ENCODE data around the gene SLC34A2. TPM values are rescaled to one million over a fixed set of nuclear protein-coding genes. Genes with fewer than 3 reads are reported as not detected.

Gene SLC34A2
- total RNA-seq, 1 experiment from 2014 or later = not detected

- no peaks in the 10 kb centered on the region for H3K36me3 ChIP-seq
- DNase-seq (ENCODE audit: low read depth in 1 of 2, low spot score in 2 of 2) = no peak
Measured at GRCh38 chr4:25674386-25674785, 18.7 kb downstream of the SLC34A2 start.

GRCh38 chr4:25676221-25676620, 20.6 kb downstream of the SLC34A2 start:
- no peak for DNase-seq (ENCODE audit: low read depth in 1 of 2, low spot score in 2 of 2)
- Histone ChIP-seq H3K36me3 (no peaks in the 10 kb centered on the region), H3K4me3 (no peak overlapping the region), H3K27me3 (replicated peaks) (no peaks in the 10 kb centered on the region), H3K9me3 (replicated peaks) (no peaks in the 10 kb centered on the region), H3K4me1 (replicated peaks) (no peaks in the 10 kb centered on the region), H3K27ac (no peak overlapping the region)

More at GRCh38 chr4:25674386-25674785, 18.7 kb downstream of the SLC34A2 start:
- no peak overlapping the region for H3K27ac ChIP-seq
- no peak overlapping the region for H3K4me3 ChIP-seq
- H3K4me1 ChIP-seq (replicated peaks) = no peaks in the 10 kb centered on the region
- H3K27me3 ChIP-seq (replicated peaks) = no peaks in the 10 kb centered on the region
- H3K9me3 ChIP-seq (replicated peaks) = no peaks in the 10 kb centered on the region

- Histone ChIP-seq H3K4me1 (replicated peaks) (no peaks in the 10 kb centered on the region), H3K27ac (no peak overlapping the region), H3K36me3 (no peaks in the 10 kb centered on the region), H3K27me3 (replicated peaks) (no peaks in the 10 kb centered on the region), H3K9me3 (replicated peaks) (no peaks in the 10 kb centered on the region), H3K4me3 (no peak overlapping the region)
- no peak for DNase-seq (ENCODE audit: low read depth in 1 of 2, low spot score in 2 of 2)
Measured at GRCh38 chr4:25677157-25677556, 21.5 kb downstream of the SLC34A2 start.

GRCh38 chr4:25677943-25678342, 22.3 kb downstream of the SLC34A2 start:
- no peaks in the 10 kb centered on the region for H3K9me3 ChIP-seq (replicated peaks)
- DNase-seq (ENCODE audit: low read depth in 1 of 2, low spot score in 2 of 2) = no peak
- no peak overlapping the region for H3K27ac ChIP-seq
- no peaks in the 10 kb centered on the region for H3K4me1 ChIP-seq (replicated peaks)
- H3K36me3 ChIP-seq = no peaks in the 10 kb centered on the region
- H3K4me3 ChIP-seq = no peak overlapping the region
- H3K27me3 ChIP-seq (replicated peaks) = no peaks in the 10 kb centered on the region

GRCh38 chr4:25687773-25688172, 32.1 kb downstream of the SLC34A2 start:
- no peak overlapping the region for H3K27ac ChIP-seq
- H3K36me3 ChIP-seq = no peaks in the 10 kb centered on the region
- no peak for DNase-seq (ENCODE audit: low read depth in 1 of 2, low spot score in 2 of 2)

GRCh38 chr4:25694466-25694865, 38.8 kb downstream of the SLC34A2 start:
- no peaks in the 10 kb centered on the region for H3K36me3 ChIP-seq
- H3K4me3 ChIP-seq = no peak overlapping the region
- H3K9me3 ChIP-seq (replicated peaks) = no peaks in the 10 kb centered on the region
- DNase-seq (ENCODE audit: low read depth in 1 of 2, low spot score in 2 of 2) = no peak
- H3K4me1 ChIP-seq (replicated peaks) = no peaks in the 10 kb centered on the region
- H3K27me3 ChIP-seq (replicated peaks) = no peaks in the 10 kb centered on the region
- no peak overlapping the region for H3K27ac ChIP-seq

More at GRCh38 chr4:25687773-25688172, 32.1 kb downstream of the SLC34A2 start:
- Histone ChIP-seq H3K9me3 (replicated peaks) (no peaks in the 10 kb centered on the region), H3K4me1 (replicated peaks) (no peaks in the 10 kb centered on the region), H3K27me3 (replicated peaks) (no peaks in the 10 kb centered on the region), H3K4me3 (no peak overlapping the region)

- Histone ChIP-seq H3K27me3 (replicated peaks) (no peaks in the 10 kb centered on the region), H3K4me1 (replicated peaks) (no peaks in the 10 kb centered on the region), H3K36me3 (no peaks in the 10 kb centered on the region), H3K9me3 (replicated peaks) (no peaks in the 10 kb centered on the region), H3K4me3 (no peak overlapping the region), H3K27ac (no peak overlapping the region)
- DNase-seq (ENCODE audit: low read depth in 1 of 2, low spot score in 2 of 2) = no peak
Measured at GRCh38 chr4:25696409-25696808, 40.8 kb downstream of the SLC34A2 start.

- no peak overlapping the region for H3K27ac ChIP-seq
- H3K36me3 ChIP-seq = no peaks in the 10 kb centered on the region
- no peak for DNase-seq (ENCODE audit: low read depth in 1 of 2, low spot score in 2 of 2)
- no peak overlapping the region for H3K4me3 ChIP-seq
- no peaks in the 10 kb centered on the region for H3K4me1 ChIP-seq (replicated peaks)
- H3K27me3 ChIP-seq (replicated peaks) = no peaks in the 10 kb centered on the region
- H3K9me3 ChIP-seq (replicated peaks) = no peaks in the 10 kb centered on the region
Measured at GRCh38 chr4:25697516-25697915, 41.9 kb downstream of the SLC34A2 start.

GRCh38 chr4:25700661-25701060, 45.0 kb downstream of the SLC34A2 start:
- H3K9me3 ChIP-seq (replicated peaks) = no peaks in the 10 kb centered on the region
- H3K27me3 ChIP-seq (replicated peaks) = no peaks in the 10 kb centered on the region
- H3K36me3 ChIP-seq = no peaks in the 10 kb centered on the region
- H3K4me3 ChIP-seq = no peak overlapping the region
- DNase-seq (ENCODE audit: low read depth in 1 of 2, low spot score in 2 of 2) = no peak
- H3K4me1 ChIP-seq (replicated peaks) = no peaks in the 10 kb centered on the region
- H3K27ac ChIP-seq = no peak overlapping the region

- no peak overlapping the region for H3K4me3 ChIP-seq
- H3K27me3 ChIP-seq (replicated peaks) = no peaks in the 10 kb centered on the region
- no peaks in the 10 kb centered on the region for H3K9me3 ChIP-seq (replicated peaks)
- DNase-seq (ENCODE audit: low read depth in 1 of 2, low spot score in 2 of 2) = no peak
- H3K4me1 ChIP-seq (replicated peaks) = no peaks in the 10 kb centered on the region
- no peak overlapping the region for H3K27ac ChIP-seq
- H3K36me3 ChIP-seq = no peaks in the 10 kb centered on the region
Measured at GRCh38 chr4:25702848-25703247, 47.2 kb downstream of the SLC34A2 start.

- H3K4me3 ChIP-seq = no peak overlapping the region
- no peak for DNase-seq (ENCODE audit: low read depth in 1 of 2, low spot score in 2 of 2)
- H3K4me1 ChIP-seq (replicated peaks) = no peaks in the 10 kb centered on the region
- H3K27ac ChIP-seq = no peak overlapping the region
- H3K36me3 ChIP-seq = no peaks in the 10 kb centered on the region
- H3K9me3 ChIP-seq (replicated peaks) = no peaks in the 10 kb centered on the region
- no peaks in the 10 kb centered on the region for H3K27me3 ChIP-seq (replicated peaks)
Measured at GRCh38 chr4:25703731-25704388, 48.2 kb downstream of the SLC34A2 start.

GRCh38 chr4:25704516-25704915, 48.9 kb downstream of the SLC34A2 start:
- Histone ChIP-seq H3K27ac (no peak overlapping the region), H3K4me1 (replicated peaks) (no peaks in the 10 kb centered on the region), H3K36me3 (no peaks in the 10 kb centered on the region), H3K9me3 (replicated peaks) (no peaks in the 10 kb centered on the region), H3K4me3 (no peak overlapping the region), H3K27me3 (replicated peaks) (no peaks in the 10 kb centered on the region)
- no peak for DNase-seq (ENCODE audit: low read depth in 1 of 2, low spot score in 2 of 2)

GRCh38 chr4:25710637-25711036, 55.0 kb downstream of the SLC34A2 start:
- no peak for DNase-seq (ENCODE audit: low read depth in 1 of 2, low spot score in 2 of 2)
- no peaks in the 10 kb centered on the region for H3K9me3 ChIP-seq (replicated peaks)
- no peaks in the 10 kb centered on the region for H3K27me3 ChIP-seq (replicated peaks)
- H3K36me3 ChIP-seq = no peaks in the 10 kb centered on the region
- H3K27ac ChIP-seq = no peak overlapping the region
- no peak overlapping the region for H3K4me3 ChIP-seq
- no peaks in the 10 kb centered on the region for H3K4me1 ChIP-seq (replicated peaks)

- Histone ChIP-seq H3K9me3 (replicated peaks) (no peaks in the 10 kb centered on the region), H3K36me3 (no peaks in the 10 kb centered on the region), H3K4me3 (no peak overlapping the region), H3K27me3 (replicated peaks) (no peaks in the 10 kb centered on the region), H3K4me1 (replicated peaks) (no peaks in the 10 kb centered on the region), H3K27ac (no peak overlapping the region)
- no peak for DNase-seq (ENCODE audit: low read depth in 1 of 2, low spot score in 2 of 2)
Measured at GRCh38 chr4:25712611-25713010, 57.0 kb downstream of the SLC34A2 start.

GRCh38 chr4:25713812-25714211, 58.2 kb downstream of the SLC34A2 start:
- H3K9me3 ChIP-seq (replicated peaks) = no peaks in the 10 kb centered on the region
- no peaks in the 10 kb centered on the region for H3K36me3 ChIP-seq
- H3K27me3 ChIP-seq (replicated peaks) = no peaks in the 10 kb centered on the region
- no peak for DNase-seq (ENCODE audit: low read depth in 1 of 2, low spot score in 2 of 2)
- no peaks in the 10 kb centered on the region for H3K4me1 ChIP-seq (replicated peaks)
- no peak overlapping the region for H3K27ac ChIP-seq
- H3K4me3 ChIP-seq = no peak overlapping the region
